Measurements from ENCODE around the gene NPS.

The NPS gene

GRCh38 chr10:127563718-127564553 is 14.8 kb downstream of the NPS start:
- DNase-seq: no peak

GRCh38 chr10:127564644-127565043 is 15.5 kb downstream of the NPS start:
- no peak for DNase-seq

GRCh38 chr10:127565583-127565982 is 16.5 kb downstream of the NPS start:
- no peak for DNase-seq

GRCh38 chr10:127569210-127569609 is 20.1 kb downstream of the NPS start:
- DNase-seq: no peak

- DNase-seq: no peak
These were observed 20.9 kb downstream of the NPS start for GRCh38 chr10:127570036-127570435.

GRCh38 chr10:127571386-127571785 is 22.3 kb downstream of the NPS start:
- DNase-seq: no peak

- no peak for DNase-seq
These were observed 26.9 kb downstream of the NPS start for GRCh38 chr10:127576051-127576450.

- DNase-seq: no peak
These were observed 27.6 kb downstream of the NPS start for GRCh38 chr10:127576740-127577161.

GRCh38 chr10:127577376-127578258 is 28.5 kb downstream of the NPS start:
- no peak for DNase-seq

GRCh38 chr10:127578259-127578960 is 29.3 kb downstream of the NPS start:
- no peak for DNase-seq

- DNase-seq: no peak
These were observed 29.8 kb downstream of the NPS start for GRCh38 chr10:127578961-127579305.

- no peak for DNase-seq
These were observed 30.5 kb downstream of the NPS start for GRCh38 chr10:127579640-127580039.

GRCh38 chr10:127580822-127581221 is 31.7 kb downstream of the NPS start:
- DNase-seq: no peak

GRCh38 chr10:127585519-127586023 is 36.5 kb downstream of the NPS start:
- no peak for DNase-seq

GRCh38 chr10:127587668-127588365 is 38.7 kb downstream of the NPS start:
- no peak for DNase-seq

- DNase-seq: no peak
These were observed 43.5 kb downstream of the NPS start for GRCh38 chr10:127592586-127592985.

- no peak for DNase-seq
These were observed 51.4 kb downstream of the NPS start for GRCh38 chr10:127600479-127600878.
